ENCODE data around the gene CFAP161. TPM values are rescaled to one million over a fixed set of nuclear protein-coding genes. Genes with fewer than 3 reads are reported as not detected.

The CFAP161 gene
- total and polyA plus RNA-seq, 4 donors, result 0.45 to 0.84 TPM; not detected in 2

- Histone ChIP-seq H3K9me3 (ENCODE audit: control insufficient read depth, low read length) (no peaks in the 10 kb centered on the region), H3K36me3 (ENCODE audit: control insufficient read depth in 1 of 2, insufficient read depth in 2 of 2, low read length in 1 of 2) (no peaks in the 10 kb centered on the region), H3K4me3 (ENCODE audit: low read length in 2 of 2) (no peak overlapping the region), H3K27ac (ENCODE audit: low read depth in 1 of 2, low read length in 2 of 2) (no peak overlapping the region), H3K4me1 (ENCODE audit: control insufficient read depth in 1 of 2, insufficient read depth in 2 of 2, low read length in 2 of 2) (no peaks in the 10 kb centered on the region), H3K27me3 (ENCODE audit: control insufficient read depth in 1 of 2, insufficient read depth in 2 of 2, low read length in 1 of 2) (no peaks in the 10 kb centered on the region)
- intact Hi-C loops (cut with DNase I), result no loop called here
- no peak for ATAC-seq (ENCODE audit: low FRiP score)
- 39 to 45% methylated on average over 3 of the region's 3 CpGs for WGBS, 2 donors
- peak in 1 of 2 donors; percentile 31 for DNase-seq
These were observed 47.1 kb downstream of the CFAP161 start for GRCh38 chr15:81181220-81181619.

GRCh38 chr15:81182031-81182755 lies 48.1 kb downstream of the CFAP161 start:
- H3K36me3 ChIP-seq (ENCODE audit: control insufficient read depth in 1 of 2, insufficient read depth in 2 of 2, low read length in 1 of 2), result no peaks in the 10 kb centered on the region
- ATAC-seq (ENCODE audit: low FRiP score), result no peak
- peak in 1 of 2 donors; percentile 50 for DNase-seq
- H3K27ac ChIP-seq (ENCODE audit: low read depth in 1 of 2, low read length in 2 of 2), result no peak overlapping the region
- intact Hi-C loops (cut with DNase I), result no loop called here
- no peaks in the 10 kb centered on the region for H3K9me3 ChIP-seq (ENCODE audit: control insufficient read depth, low read length)
- H3K4me3 ChIP-seq (ENCODE audit: low read length in 2 of 2), result no peak overlapping the region
- WGBS, 2 donors, result 10 to 11% methylated on average over 13 of the region's 13 CpGs
- H3K4me1 ChIP-seq (ENCODE audit: control insufficient read depth in 1 of 2, insufficient read depth in 2 of 2, low read length in 2 of 2), result no peaks in the 10 kb centered on the region
- no peaks in the 10 kb centered on the region for H3K27me3 ChIP-seq (ENCODE audit: control insufficient read depth in 1 of 2, insufficient read depth in 2 of 2, low read length in 1 of 2)

GRCh38 chr15:81182756-81183438 lies 48.8 kb downstream of the CFAP161 start:
- peak; percentile 50 to 61 for DNase-seq
- intact Hi-C loops (cut with DNase I), result no loop called here

GRCh38 chr15:81183439-81183775 lies 49.3 kb downstream of the CFAP161 start:
- Histone ChIP-seq H3K36me3 (ENCODE audit: control insufficient read depth in 1 of 2, insufficient read depth in 2 of 2, low read length in 1 of 2) (no peaks in the 10 kb centered on the region), H3K27ac (ENCODE audit: low read depth in 1 of 2, low read length in 2 of 2) (no peak overlapping the region), H3K4me3 (ENCODE audit: low read length in 2 of 2) (no peak overlapping the region), H3K4me1 (ENCODE audit: control insufficient read depth in 1 of 2, insufficient read depth in 2 of 2, low read length in 2 of 2) (no peaks in the 10 kb centered on the region), H3K27me3 (ENCODE audit: control insufficient read depth in 1 of 2, insufficient read depth in 2 of 2, low read length in 1 of 2) (no peaks in the 10 kb centered on the region), H3K9me3 (ENCODE audit: control insufficient read depth, low read length) (no peaks in the 10 kb centered on the region)
- intact Hi-C loops (cut with DNase I), result no loop called here
- ATAC-seq (ENCODE audit: low FRiP score) (no peak), DNase-seq (no peak)
- WGBS, 2 donors, result 69 to 73% methylated on average over 4 of the region's 4 CpGs

More at GRCh38 chr15:81182756-81183438, 48.8 kb downstream of the CFAP161 start:
- ATAC-seq (ENCODE audit: low FRiP score), result peak; percentile 78
- H3K4me3 ChIP-seq (ENCODE audit: low read length in 2 of 2), result no peak overlapping the region
- H3K27me3 ChIP-seq (ENCODE audit: control insufficient read depth in 1 of 2, insufficient read depth in 2 of 2, low read length in 1 of 2), result no peaks in the 10 kb centered on the region
- no peaks in the 10 kb centered on the region for H3K9me3 ChIP-seq (ENCODE audit: control insufficient read depth, low read length)
- no peaks in the 10 kb centered on the region for H3K4me1 ChIP-seq (ENCODE audit: control insufficient read depth in 1 of 2, insufficient read depth in 2 of 2, low read length in 2 of 2)
- H3K36me3 ChIP-seq (ENCODE audit: control insufficient read depth in 1 of 2, insufficient read depth in 2 of 2, low read length in 1 of 2), result no peaks in the 10 kb centered on the region
- no peak overlapping the region for H3K27ac ChIP-seq (ENCODE audit: low read depth in 1 of 2, low read length in 2 of 2)
- 12 to 14% methylated on average over 13 of the region's 13 CpGs for WGBS, 2 donors

GRCh38 chr15:81184188-81184587 lies 50.1 kb downstream of the CFAP161 start:
- Histone ChIP-seq H3K4me1 (ENCODE audit: control insufficient read depth in 1 of 2, insufficient read depth in 2 of 2, low read length in 2 of 2) (no peaks in the 10 kb centered on the region), H3K9me3 (ENCODE audit: control insufficient read depth, low read length) (no peaks in the 10 kb centered on the region), H3K36me3 (ENCODE audit: control insufficient read depth in 1 of 2, insufficient read depth in 2 of 2, low read length in 1 of 2) (no peaks in the 10 kb centered on the region), H3K27ac (ENCODE audit: low read depth in 1 of 2, low read length in 2 of 2) (no peak overlapping the region), H3K27me3 (ENCODE audit: control insufficient read depth in 1 of 2, insufficient read depth in 2 of 2, low read length in 1 of 2) (no peaks in the 10 kb centered on the region), H3K4me3 (ENCODE audit: low read length in 2 of 2) (no peak overlapping the region)
- no peak for DNase-seq
- intact Hi-C loops (cut with DNase I), result no loop called here
- peak; percentile 11 for ATAC-seq (ENCODE audit: low FRiP score)
- 83 to 84% methylated on average over 5 of the region's 5 CpGs for WGBS, 2 donors

GRCh38 chr15:81185631-81186295 lies 51.7 kb downstream of the CFAP161 start:
- Histone ChIP-seq H3K27me3 (ENCODE audit: control insufficient read depth in 1 of 2, insufficient read depth in 2 of 2, low read length in 1 of 2) (no peaks in the 10 kb centered on the region), H3K36me3 (ENCODE audit: control insufficient read depth in 1 of 2, insufficient read depth in 2 of 2, low read length in 1 of 2) (no peaks in the 10 kb centered on the region), H3K4me3 (ENCODE audit: low read length in 2 of 2) (no peak overlapping the region), H3K4me1 (ENCODE audit: control insufficient read depth in 1 of 2, insufficient read depth in 2 of 2, low read length in 2 of 2) (no peaks in the 10 kb centered on the region), H3K27ac (ENCODE audit: low read depth in 1 of 2, low read length in 2 of 2) (no peak overlapping the region), H3K9me3 (ENCODE audit: control insufficient read depth, low read length) (no peaks in the 10 kb centered on the region)
- intact Hi-C loops (cut with DNase I), result no loop called here
- ATAC-seq (ENCODE audit: low FRiP score) (no peak), DNase-seq (no peak)
- WGBS, 2 donors, result 89 to 90% methylated on average over 5 of the region's 5 CpGs

- DNase-seq, result no peak
- no peaks in the 10 kb centered on the region for H3K4me1 ChIP-seq (ENCODE audit: control insufficient read depth in 1 of 2, insufficient read depth in 2 of 2, low read length in 2 of 2)
- no peaks in the 10 kb centered on the region for H3K27me3 ChIP-seq (ENCODE audit: control insufficient read depth in 1 of 2, insufficient read depth in 2 of 2, low read length in 1 of 2)
- intact Hi-C loops (cut with DNase I), result no loop called here
- H3K27ac ChIP-seq (ENCODE audit: low read depth in 1 of 2, low read length in 2 of 2), result no peak overlapping the region
- H3K9me3 ChIP-seq (ENCODE audit: control insufficient read depth, low read length), result no peaks in the 10 kb centered on the region
- ATAC-seq (ENCODE audit: low FRiP score), result no peak
- 92 to 93% methylated on average over 8 of the region's 8 CpGs for WGBS, 2 donors
- H3K4me3 ChIP-seq (ENCODE audit: low read length in 2 of 2), result no peak overlapping the region
- H3K36me3 ChIP-seq (ENCODE audit: control insufficient read depth in 1 of 2, insufficient read depth in 2 of 2, low read length in 1 of 2), result no peaks in the 10 kb centered on the region
These were observed 54.3 kb downstream of the CFAP161 start for GRCh38 chr15:81188354-81188753.

- H3K4me1 ChIP-seq (ENCODE audit: control insufficient read depth in 1 of 2, insufficient read depth in 2 of 2, low read length in 2 of 2), result no peaks in the 10 kb centered on the region
- 43 to 50% methylated on average over 11 of the region's 11 CpGs for WGBS, 2 donors
- intact Hi-C loops (cut with DNase I), result no loop called here
- no peaks in the 10 kb centered on the region for H3K36me3 ChIP-seq (ENCODE audit: control insufficient read depth in 1 of 2, insufficient read depth in 2 of 2, low read length in 1 of 2)
- H3K4me3 ChIP-seq (ENCODE audit: low read length in 2 of 2), result no peak overlapping the region
- ATAC-seq (ENCODE audit: low FRiP score) (peak; percentile 58), DNase-seq (no peak)
- no peaks in the 10 kb centered on the region for H3K9me3 ChIP-seq (ENCODE audit: control insufficient read depth, low read length)
- H3K27me3 ChIP-seq (ENCODE audit: control insufficient read depth in 1 of 2, insufficient read depth in 2 of 2, low read length in 1 of 2), result no peaks in the 10 kb centered on the region
- H3K27ac ChIP-seq (ENCODE audit: low read depth in 1 of 2, low read length in 2 of 2), result no peak overlapping the region
These were observed 55.7 kb downstream of the CFAP161 start for GRCh38 chr15:81189583-81190283.

Measured in aorta (tissue), 5 donors.